GM18520 (cell line): ENCODE measurements around the gene PGC.

Experiments
- ATAC-seq: cut with Tn5 transposase; IDR thresholded peaks from one replicate; pipeline ENCODE4 v1.9.1; 2021; ENCODE audit not compliant: unreplicated experiment

PGC gene

GRCh38 chr6:41702089-41702745 is 45.0 kb downstream of the PGC start:
- ATAC-seq: no peak

GRCh38 chr6:41700463-41701347 is 46.5 kb downstream of the PGC start:
- ATAC-seq: no peak

GRCh38 chr6:41699063-41699462 is 48.1 kb downstream of the PGC start:
- ATAC-seq: no peak

GRCh38 chr6:41697861-41698781 is 49.1 kb downstream of the PGC start:
- no peak for ATAC-seq

- no peak for ATAC-seq
These were observed 50.4 kb downstream of the PGC start for GRCh38 chr6:41696788-41697187.

GRCh38 chr6:41695825-41696224 is 51.4 kb downstream of the PGC start:
- ATAC-seq: no peak

- no peak for ATAC-seq
These were observed 52.2 kb downstream of the PGC start for GRCh38 chr6:41694815-41695526.

- no peak for ATAC-seq
These were observed 53.6 kb downstream of the PGC start for GRCh38 chr6:41693281-41694240.

- ATAC-seq: no peak
These were observed 54.5 kb downstream of the PGC start for GRCh38 chr6:41692730-41693129.

GRCh38 chr6:41692080-41692675 is 55.0 kb downstream of the PGC start:
- no peak for ATAC-seq

- no peak for ATAC-seq
These were observed 55.6 kb downstream of the PGC start for GRCh38 chr6:41691426-41692079.

GRCh38 chr6:41690541-41691330 is 56.5 kb downstream of the PGC start:
- no peak for ATAC-seq

- ATAC-seq: no peak
These were observed 57.8 kb downstream of the PGC start for GRCh38 chr6:41689171-41690008.

- no peak for ATAC-seq
These were observed 58.8 kb downstream of the PGC start for GRCh38 chr6:41688256-41688965.

GRCh38 chr6:41687501-41688175 is 59.6 kb downstream of the PGC start:
- ATAC-seq: no peak
